ENCODE measurements around the gene CD79B.

CD79B gene

GRCh38 chr17:63950940-63951907, 19.1 kb upstream of the CD79B start:
- no peak for DNase-seq

- no peak for DNase-seq
Measured at GRCh38 chr17:63949576-63950250, 17.6 kb upstream of the CD79B start.

GRCh38 chr17:63948521-63948920, 16.4 kb upstream of the CD79B start:
- DNase-seq: no peak

GRCh38 chr17:63947711-63948330, 15.7 kb upstream of the CD79B start:
- no peak for DNase-seq

GRCh38 chr17:63946440-63947363, 14.6 kb upstream of the CD79B start:
- DNase-seq: no peak

- no peak for DNase-seq
Measured at GRCh38 chr17:63945784-63946439, 13.8 kb upstream of the CD79B start.

- no peak for DNase-seq
Measured at GRCh38 chr17:63944736-63945499, 12.8 kb upstream of the CD79B start.

- no peak for DNase-seq
Measured at GRCh38 chr17:63943745-63944144, 11.6 kb upstream of the CD79B start.

- DNase-seq: no peak
Measured at GRCh38 chr17:63942309-63942985, 10.3 kb upstream of the CD79B start.

- no peak for DNase-seq
Measured at GRCh38 chr17:63941751-63942150, 9.6 kb upstream of the CD79B start.

GRCh38 chr17:63941162-63941561, 9.0 kb upstream of the CD79B start:
- no peak for DNase-seq

GRCh38 chr17:63940584-63940983, 8.5 kb upstream of the CD79B start:
- DNase-seq: no peak

GRCh38 chr17:63939884-63940283, 7.8 kb upstream of the CD79B start:
- no peak for DNase-seq

GRCh38 chr17:63939401-63939800, 7.3 kb upstream of the CD79B start:
- DNase-seq: no peak

- DNase-seq: no peak
Measured at GRCh38 chr17:63937920-63938319, 5.8 kb upstream of the CD79B start.

GRCh38 chr17:63937319-63937718, 5.2 kb upstream of the CD79B start:
- DNase-seq: no peak

GRCh38 chr17:63934183-63935112, 2.3 kb upstream of the CD79B start:
- no peak for DNase-seq

- DNase-seq: no peak
Measured at GRCh38 chr17:63933598-63933997, 1.5 kb upstream of the CD79B start.

GRCh38 chr17:63932721-63933120, 590 bp upstream of the CD79B start:
- DNase-seq: no peak

Data from T1000 (cell line).